ENCODE data around the gene ZBTB46. TPM values are rescaled to one million over a fixed set of nuclear protein-coding genes. Genes with fewer than 3 reads are reported as not detected.

ZBTB46 gene
- total and polyA plus RNA-seq, 2 experiments from 2014 or later = 2.0 to 4.0 TPM

DNA sequence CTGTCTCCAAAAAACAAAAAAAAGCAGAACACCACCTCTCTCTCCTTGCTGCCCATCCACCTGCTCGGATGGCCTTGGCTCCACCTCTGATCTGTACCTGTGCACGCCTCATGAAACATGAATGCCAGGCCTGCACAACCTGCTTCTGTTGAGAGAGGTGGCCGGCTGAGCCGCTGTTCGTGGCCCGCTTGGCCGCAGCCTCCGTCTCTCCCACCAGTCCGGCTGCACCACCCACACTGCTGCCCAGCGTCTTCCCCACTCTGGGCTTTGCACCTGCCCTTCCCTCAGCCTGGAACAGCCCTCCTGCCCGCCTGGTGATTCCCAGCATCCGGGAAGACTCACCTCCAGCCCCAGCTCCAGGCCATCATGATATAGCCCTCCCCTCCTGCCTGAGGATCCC is 12.2 kb upstream of the ZBTB46 start:
- Histone ChIP-seq H3K79me2 (no peaks in the 10 kb centered on the region), H2AFZ (no peak overlapping the region), H3K4me2 (no peak overlapping the region), H3K9me3 (ENCODE audit: low read depth) (no peaks in the 10 kb centered on the region), H3K9me2 (replicated peaks; ENCODE audit: insufficient read depth) (no peaks in the 10 kb centered on the region), H3K4me3 (no peak overlapping the region), H3K4me1 (ENCODE audit: insufficient read depth) (peaks cover 19% of the 10 kb centered on the region), H3K27ac (no peak overlapping the region), H3K36me3 (replicated peaks; ENCODE audit: insufficient read depth, low read depth) (no peaks in the 10 kb centered on the region), H4K20me1 (ENCODE audit: insufficient read depth, poor library complexity, severe bottlenecking) (no peaks in the 10 kb centered on the region), H3K27me3 (no peaks in the 10 kb centered on the region)
- WGBS (ENCODE audit: low lambda C conversion rate, missing lambda C conversion rate) = 88% methylated on average over 12 of the region's 12 CpGs
- TF ChIP-seq EZH2 (IDR thresholded peaks at IDR 0.05; ENCODE audit: borderline replicate concordance) (no peak), EZH2phosphoT487 (IDR thresholded peaks at IDR 0.05; ENCODE audit: low read depth, severe bottlenecking, unreplicated experiment) (no peak)
- TF ChIP-seq, protein P1, sequence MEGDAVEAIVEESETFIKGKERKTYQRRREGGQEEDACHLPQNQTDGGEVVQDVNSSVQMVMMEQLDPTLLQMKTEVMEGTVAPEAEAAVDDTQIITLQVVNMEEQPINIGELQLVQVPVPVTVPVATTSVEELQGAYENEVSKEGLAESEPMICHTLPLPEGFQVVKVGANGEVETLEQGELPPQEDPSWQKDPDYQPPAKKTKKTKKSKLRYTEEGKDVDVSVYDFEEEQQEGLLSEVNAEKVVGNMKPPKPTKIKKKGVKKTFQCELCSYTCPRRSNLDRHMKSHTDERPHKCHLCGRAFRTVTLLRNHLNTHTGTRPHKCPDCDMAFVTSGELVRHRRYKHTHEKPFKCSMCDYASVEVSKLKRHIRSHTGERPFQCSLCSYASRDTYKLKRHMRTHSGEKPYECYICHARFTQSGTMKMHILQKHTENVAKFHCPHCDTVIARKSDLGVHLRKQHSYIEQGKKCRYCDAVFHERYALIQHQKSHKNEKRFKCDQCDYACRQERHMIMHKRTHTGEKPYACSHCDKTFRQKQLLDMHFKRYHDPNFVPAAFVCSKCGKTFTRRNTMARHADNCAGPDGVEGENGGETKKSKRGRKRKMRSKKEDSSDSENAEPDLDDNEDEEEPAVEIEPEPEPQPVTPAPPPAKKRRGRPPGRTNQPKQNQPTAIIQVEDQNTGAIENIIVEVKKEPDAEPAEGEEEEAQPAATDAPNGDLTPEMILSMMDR (IDR thresholded peaks at IDR 0.05; ENCODE audit: poor library complexity) = no peak
- DNase-seq (ENCODE audit: low spot score) = no peak

DNA sequence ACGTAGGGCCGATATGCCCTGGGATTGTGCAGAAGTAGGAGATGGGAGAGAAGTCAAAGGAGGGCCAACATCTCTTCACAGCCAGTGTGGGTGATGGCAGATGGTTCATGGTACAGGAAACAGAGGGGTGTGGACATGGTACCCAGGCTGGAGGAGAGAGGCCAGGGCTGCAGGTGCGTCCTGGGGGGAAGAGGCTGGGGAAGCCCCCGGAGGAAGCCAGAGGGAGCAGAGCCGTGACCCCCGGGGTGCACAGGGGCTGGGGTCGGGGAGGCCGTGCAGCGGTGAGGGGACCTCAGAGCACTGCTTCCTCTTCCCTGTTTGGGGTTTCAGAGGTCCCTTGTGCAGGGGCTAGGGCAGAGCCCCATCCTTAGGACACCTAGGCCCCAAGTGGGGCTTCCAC is 11.2 kb upstream of the ZBTB46 start:
- Histone ChIP-seq H3K27me3 (no peaks in the 10 kb centered on the region), H3K9me3 (ENCODE audit: low read depth) (no peaks in the 10 kb centered on the region), H2AFZ (no peak overlapping the region), H3K9me2 (replicated peaks; ENCODE audit: insufficient read depth) (no peaks in the 10 kb centered on the region), H3K4me3 (no peak overlapping the region), H3K36me3 (replicated peaks; ENCODE audit: insufficient read depth, low read depth) (no peaks in the 10 kb centered on the region), H3K79me2 (no peaks in the 10 kb centered on the region), H4K20me1 (ENCODE audit: insufficient read depth, poor library complexity, severe bottlenecking) (no peaks in the 10 kb centered on the region), H3K4me1 (ENCODE audit: insufficient read depth) (peaks cover 16% of the 10 kb centered on the region), H3K27ac (no peak overlapping the region), H3K4me2 (no peak overlapping the region)
- 95% methylated on average over 3 of the region's 9 CpGs for WGBS (ENCODE audit: low lambda C conversion rate, missing lambda C conversion rate)
- TF ChIP-seq EZH2 (IDR thresholded peaks at IDR 0.05; ENCODE audit: borderline replicate concordance) (no peak), EZH2phosphoT487 (IDR thresholded peaks at IDR 0.05; ENCODE audit: low read depth, severe bottlenecking, unreplicated experiment) (no peak)
- TF ChIP-seq, protein P1 (IDR thresholded peaks at IDR 0.05; ENCODE audit: poor library complexity) = no peak
- DNase-seq (ENCODE audit: low spot score) = no peak

- H2AFZ ChIP-seq = no peak overlapping the region
- H3K4me3 ChIP-seq = no peak overlapping the region
- TF ChIP-seq EZH2phosphoT487 (IDR thresholded peaks at IDR 0.05; ENCODE audit: low read depth, severe bottlenecking, unreplicated experiment) (no peak), EZH2 (IDR thresholded peaks at IDR 0.05; ENCODE audit: borderline replicate concordance) (no peak)
- H3K36me3 ChIP-seq (replicated peaks; ENCODE audit: insufficient read depth, low read depth) = no peaks in the 10 kb centered on the region
- DNase-seq (ENCODE audit: low spot score) = no peak
- no peaks in the 10 kb centered on the region for H3K79me2 ChIP-seq
- no peaks in the 10 kb centered on the region for H3K4me1 ChIP-seq (ENCODE audit: insufficient read depth)
- no peaks in the 10 kb centered on the region for H4K20me1 ChIP-seq (ENCODE audit: insufficient read depth, poor library complexity, severe bottlenecking)
- no peak overlapping the region for H3K27ac ChIP-seq
- no peaks in the 10 kb centered on the region for H3K9me3 ChIP-seq (ENCODE audit: low read depth)
- H3K27me3 ChIP-seq = no peaks in the 10 kb centered on the region
- H3K9me2 ChIP-seq (replicated peaks; ENCODE audit: insufficient read depth) = no peaks in the 10 kb centered on the region
- WGBS (ENCODE audit: low lambda C conversion rate, missing lambda C conversion rate) = 82% methylated on average over 11 of the region's 11 CpGs
- H3K4me2 ChIP-seq = no peak overlapping the region
Measured at GRCh38 chr20:63840405-63840828, 9.4 kb upstream of the ZBTB46 start.

DNA sequence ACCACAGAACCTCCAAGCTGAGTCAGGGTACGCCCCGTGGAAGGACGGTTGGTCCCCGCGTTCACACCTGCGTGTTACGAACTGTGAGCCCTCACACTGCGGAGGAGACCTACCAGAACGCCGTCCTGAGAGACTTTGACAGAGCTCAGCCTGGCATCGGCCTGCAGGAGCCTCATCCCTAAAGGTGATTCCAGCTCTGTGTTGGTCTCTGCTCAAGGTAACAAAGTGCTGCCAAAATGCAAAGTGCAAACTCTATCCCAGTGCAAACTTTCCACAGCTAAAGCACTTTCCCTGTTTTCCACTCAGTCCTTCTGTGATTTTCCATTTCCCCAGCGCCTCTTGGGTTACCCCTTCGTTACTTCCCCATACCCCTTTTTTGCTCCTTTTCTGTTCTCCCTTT is 8.6 kb upstream of the ZBTB46 start:
- peaks cover 2% of the 10 kb centered on the region for H3K4me1 ChIP-seq (ENCODE audit: insufficient read depth)
- H3K9me3 ChIP-seq (ENCODE audit: low read depth) = no peaks in the 10 kb centered on the region
- WGBS (ENCODE audit: low lambda C conversion rate, missing lambda C conversion rate) = 86% methylated on average over 12 of the region's 13 CpGs
- no peak overlapping the region for H2AFZ ChIP-seq
- H3K79me2 ChIP-seq = no peaks in the 10 kb centered on the region
- H3K27me3 ChIP-seq = no peaks in the 10 kb centered on the region
- H3K9me2 ChIP-seq (replicated peaks; ENCODE audit: insufficient read depth) = no peaks in the 10 kb centered on the region
- no peak overlapping the region for H3K4me2 ChIP-seq
- H3K27ac ChIP-seq = no peak overlapping the region
- DNase-seq (ENCODE audit: low spot score) = no peak
- no peaks in the 10 kb centered on the region for H4K20me1 ChIP-seq (ENCODE audit: insufficient read depth, poor library complexity, severe bottlenecking)
- no peak overlapping the region for H3K4me3 ChIP-seq
- TF ChIP-seq EZH2 (IDR thresholded peaks at IDR 0.05; ENCODE audit: borderline replicate concordance) (no peak), EZH2phosphoT487 (IDR thresholded peaks at IDR 0.05; ENCODE audit: low read depth, severe bottlenecking, unreplicated experiment) (no peak)
- TF ChIP-seq, protein P1 (IDR thresholded peaks at IDR 0.05; ENCODE audit: poor library complexity) = no peak
- no peaks in the 10 kb centered on the region for H3K36me3 ChIP-seq (replicated peaks; ENCODE audit: insufficient read depth, low read depth)

All from hepatocyte (in vitro differentiated cells).